Lower lobe of right lung (tissue), 2 donors: ENCODE results near the gene PYCARD. TPM values are rescaled to one million over a fixed set of nuclear protein-coding genes. Genes with fewer than 3 reads are reported as not detected.
A peak's percentile ranks its signal among the peaks of the same experiment; 100 is the strongest.
"Not testable (repeated sequence)": the region's sequence is repeated elsewhere in the genome, so short reads cannot be mapped to it uniquely, and the experiment has no call there.

Experiments
- ATAC-seq, 2 donors: fragments of 200-7000 bp; cut with Tn5 transposase; one replicate each; pipeline ENCODE4 v1.9.1; 2020 to 2022; ENCODE audit warnings: mild to moderate bottlenecking in 2 of 2, moderate library complexity in 2 of 2
- DNase-seq: peaks from one replicate; pipeline ENCODE4 v3.0.0-alpha.2; 2020
- H3K27ac ChIP-seq: fragments of 200-600 bp; one replicate; pipeline ENCODE4 v1.8.0; 2022
- H3K27me3 ChIP-seq: fragments of 200-600 bp; one replicate; pipeline ENCODE4 v1.8.0; 2022; ENCODE audit warnings: low read depth
- H3K36me3 ChIP-seq: fragments of 200-600 bp; one replicate; pipeline ENCODE4 v1.8.0; 2022; ENCODE audit warnings: mild to moderate bottlenecking
- H3K4me1 ChIP-seq: fragments of 200-600 bp; one replicate; pipeline ENCODE4 v1.8.0; 2022
- H3K4me3 ChIP-seq: fragments of 200-600 bp; one replicate; pipeline ENCODE4 v1.8.0; 2022; ENCODE audit warnings: mild to moderate bottlenecking
- H3K9me3 ChIP-seq: fragments of 200-600 bp; one replicate; pipeline ENCODE4 v1.8.0; 2022
- intact Hi-C: fragments of 100-400 bp; cut with DNase I; formaldehyde crosslinking; loops from one replicate; pipeline ENCODE4 v1.11.0; 2022
- total RNA-seq: library from RNA; stranded (reverse); fragmentation: NEBNext Ultra II Directional; extraction: Animal tissue kit (Norgen Biotek cat#: 25700); gene quantifications from one replicate; pipeline ENCODE4 v1.2.1, GENCODE V29; 2021
- TF ChIP-seq, protein P1 (sequence below): fragments of 200-600 bp; IDR thresholded peaks from one replicate; pipeline ENCODE4 v1.8.0; 2022; ENCODE audit warnings: antibody characterized with exemption, mild to moderate bottlenecking
- donor health status: DM: no; HTN: yes; CAD: no; lungs with severe emphysema.

The PYCARD gene
- total RNA-seq, 1 donor from 2014 or later, result 82.0 TPM

DNA sequence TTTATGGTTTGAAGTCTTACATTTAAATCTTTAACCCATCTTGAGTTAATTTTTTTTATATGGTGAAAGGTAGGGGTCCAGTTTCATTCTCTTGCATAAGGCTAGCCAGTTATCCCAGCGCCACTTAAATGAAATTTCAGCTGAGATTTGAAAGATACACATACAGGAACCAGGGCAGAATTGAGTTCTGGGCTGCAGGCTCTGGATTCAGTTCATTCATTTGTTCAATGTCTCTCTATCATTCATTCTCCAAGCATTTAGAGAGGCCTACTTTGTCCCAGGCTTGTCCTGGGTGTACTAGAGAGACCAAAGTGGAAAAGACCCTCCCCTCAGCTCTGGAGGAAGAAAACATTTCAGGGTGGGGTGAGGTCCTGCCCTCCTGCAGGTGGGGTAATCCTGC, 10.8 kb upstream of the PYCARD start:
- no peak for DNase-seq
- TF ChIP-seq, protein P1, sequence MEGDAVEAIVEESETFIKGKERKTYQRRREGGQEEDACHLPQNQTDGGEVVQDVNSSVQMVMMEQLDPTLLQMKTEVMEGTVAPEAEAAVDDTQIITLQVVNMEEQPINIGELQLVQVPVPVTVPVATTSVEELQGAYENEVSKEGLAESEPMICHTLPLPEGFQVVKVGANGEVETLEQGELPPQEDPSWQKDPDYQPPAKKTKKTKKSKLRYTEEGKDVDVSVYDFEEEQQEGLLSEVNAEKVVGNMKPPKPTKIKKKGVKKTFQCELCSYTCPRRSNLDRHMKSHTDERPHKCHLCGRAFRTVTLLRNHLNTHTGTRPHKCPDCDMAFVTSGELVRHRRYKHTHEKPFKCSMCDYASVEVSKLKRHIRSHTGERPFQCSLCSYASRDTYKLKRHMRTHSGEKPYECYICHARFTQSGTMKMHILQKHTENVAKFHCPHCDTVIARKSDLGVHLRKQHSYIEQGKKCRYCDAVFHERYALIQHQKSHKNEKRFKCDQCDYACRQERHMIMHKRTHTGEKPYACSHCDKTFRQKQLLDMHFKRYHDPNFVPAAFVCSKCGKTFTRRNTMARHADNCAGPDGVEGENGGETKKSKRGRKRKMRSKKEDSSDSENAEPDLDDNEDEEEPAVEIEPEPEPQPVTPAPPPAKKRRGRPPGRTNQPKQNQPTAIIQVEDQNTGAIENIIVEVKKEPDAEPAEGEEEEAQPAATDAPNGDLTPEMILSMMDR, result no peak
- Histone ChIP-seq H3K4me1 (peaks cover 28% of the 10 kb centered on the region), H3K27me3 (peaks cover 40% of the 10 kb centered on the region), H3K4me3 (no peak overlapping the region), H3K27ac (no peak overlapping the region), H3K36me3 (no peaks in the 10 kb centered on the region), H3K9me3 (no peaks in the 10 kb centered on the region)
- ATAC-seq, result no peak
- intact Hi-C loops, result no loop called here

DNA sequence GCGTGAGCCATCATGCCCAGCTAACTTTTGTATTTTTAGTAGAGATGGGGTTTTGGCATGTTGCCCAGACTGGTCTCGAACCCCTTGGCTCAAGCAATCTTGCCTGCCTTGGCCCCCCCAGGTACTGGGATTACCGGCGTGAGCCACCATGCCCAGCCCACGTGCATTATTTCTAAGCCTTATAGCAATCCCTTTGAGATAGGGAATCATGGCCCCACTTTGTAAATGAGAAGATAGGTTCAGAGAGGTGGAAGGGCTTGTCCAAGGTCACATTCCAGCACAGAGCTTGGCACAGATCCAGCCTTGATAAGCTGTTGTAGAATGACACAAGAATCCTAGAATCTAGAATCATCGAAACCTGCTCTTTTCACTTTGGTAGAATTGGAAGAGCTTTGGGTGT, 4.2 kb upstream of the PYCARD start:
- H3K27ac ChIP-seq, result no peak overlapping the region
- no peaks in the 10 kb centered on the region for H3K36me3 ChIP-seq
- intact Hi-C loops, result no loop called here
- DNase-seq (no peak), ATAC-seq (no peak)
- peaks cover 15% of the 10 kb centered on the region for H3K4me1 ChIP-seq
- H3K9me3 ChIP-seq, result no peaks in the 10 kb centered on the region
- H3K4me3 ChIP-seq, result no peak overlapping the region
- TF ChIP-seq, protein P1, result no peak
- H3K27me3 ChIP-seq, result peaks cover 4% of the 10 kb centered on the region

DNA sequence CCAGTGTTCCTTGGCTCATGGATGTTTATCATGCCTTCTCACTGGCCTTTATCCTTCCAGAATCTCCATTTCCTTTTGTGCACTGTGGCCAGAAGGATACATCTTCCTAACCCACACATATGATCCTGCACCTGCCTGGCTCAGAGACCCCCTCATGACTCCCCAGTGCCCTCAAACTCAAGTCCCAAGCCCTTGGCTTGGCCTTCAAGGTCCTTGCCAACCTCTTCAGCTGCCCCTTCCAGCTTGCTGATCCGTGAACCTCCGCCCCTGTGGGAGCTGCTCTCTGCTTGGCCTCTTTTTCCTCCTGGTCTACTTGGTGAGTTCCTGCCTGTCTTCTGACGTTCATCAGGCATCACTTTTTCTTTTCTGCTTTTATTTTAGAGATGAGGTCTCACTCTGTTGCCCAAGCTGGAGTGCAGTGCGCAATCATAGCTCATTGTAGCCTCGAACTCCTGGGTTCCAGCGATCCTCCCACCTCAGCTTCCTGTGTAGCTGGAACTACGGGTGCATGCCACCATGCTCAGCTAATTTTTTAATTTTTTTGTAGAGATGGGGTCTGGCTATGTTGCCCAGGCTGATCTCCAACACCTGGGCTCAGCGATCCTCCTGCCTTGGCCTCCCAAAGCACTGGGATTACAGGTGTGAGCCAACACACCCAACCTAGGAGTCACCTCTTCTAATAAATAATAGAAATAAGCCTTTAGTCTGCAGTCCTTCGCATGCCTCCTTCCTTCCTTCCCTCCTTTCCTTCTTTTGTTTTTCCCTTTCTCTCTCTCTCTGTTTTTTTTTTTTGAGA, 2.5 kb upstream of the PYCARD start:
- H3K36me3 ChIP-seq, result peaks cover 4% of the 10 kb centered on the region
- no peak overlapping the region for H3K27ac ChIP-seq
- DNase-seq (no peak), ATAC-seq (no peak)
- H3K27me3 ChIP-seq, result peaks cover 4% of the 10 kb centered on the region
- intact Hi-C loops, result no loop called here
- H3K4me1 ChIP-seq, result peaks cover 31% of the 10 kb centered on the region
- H3K4me3 ChIP-seq, result no peak overlapping the region
- TF ChIP-seq, protein P1, result no peak
- H3K9me3 ChIP-seq, result no peaks in the 10 kb centered on the region

DNA sequence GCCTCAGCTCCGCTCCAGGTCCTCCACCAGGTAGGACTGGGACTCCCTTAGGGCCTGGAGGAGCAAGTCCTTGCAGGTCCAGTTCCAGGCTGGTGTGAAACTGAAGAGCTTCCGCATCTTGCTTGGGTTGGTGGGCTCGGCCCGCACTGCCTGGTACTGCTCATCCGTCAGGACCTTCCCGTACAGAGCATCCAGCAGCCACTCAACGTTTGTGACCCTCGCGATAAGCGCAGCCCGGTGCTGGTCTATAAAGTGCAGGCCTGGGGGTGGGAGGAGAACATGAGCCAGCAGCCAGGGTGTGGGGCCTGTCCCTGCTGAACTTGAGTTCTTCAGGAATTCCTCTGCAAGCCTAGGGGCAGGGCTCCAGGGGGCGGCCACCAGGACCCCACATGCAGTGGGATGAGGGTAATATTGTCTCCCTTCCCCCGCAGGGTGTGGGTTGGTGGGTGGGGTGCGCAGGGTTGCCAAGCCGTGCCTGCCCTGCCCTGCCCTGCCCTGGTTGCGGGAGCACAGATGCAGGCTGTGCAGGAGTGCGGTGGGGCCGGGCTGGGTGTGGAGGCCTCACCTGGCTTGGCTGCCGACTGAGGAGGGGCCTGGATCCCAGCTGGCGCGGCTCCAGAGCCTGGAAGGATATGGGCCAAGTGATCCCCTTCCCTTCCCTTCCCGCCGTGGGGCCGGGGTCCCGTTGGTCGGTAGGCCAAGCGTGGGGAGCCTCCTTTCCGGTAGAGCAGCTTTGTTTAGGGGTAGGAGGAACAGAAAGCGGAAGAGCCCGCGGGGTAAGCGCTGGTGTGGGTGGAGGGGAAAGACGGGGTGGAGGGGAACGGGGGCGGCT, 762 bp downstream of the PYCARD start:
- Histone ChIP-seq H3K9me3 (no peaks in the 10 kb centered on the region), H3K4me1 (peaks cover 31% of the 10 kb centered on the region), H3K36me3 (peaks cover 34% of the 10 kb centered on the region), H3K27me3 (no peaks in the 10 kb centered on the region), H3K4me3 (peak overlapping the region; percentile 99), H3K27ac (peak overlapping the region; percentile 88)
- TF ChIP-seq, protein P1, result no peak
- peak; percentile 82 to 85 for ATAC-seq
- DNase-seq, result peak; percentile 73
- intact Hi-C loops, result no loop called here

DNA sequence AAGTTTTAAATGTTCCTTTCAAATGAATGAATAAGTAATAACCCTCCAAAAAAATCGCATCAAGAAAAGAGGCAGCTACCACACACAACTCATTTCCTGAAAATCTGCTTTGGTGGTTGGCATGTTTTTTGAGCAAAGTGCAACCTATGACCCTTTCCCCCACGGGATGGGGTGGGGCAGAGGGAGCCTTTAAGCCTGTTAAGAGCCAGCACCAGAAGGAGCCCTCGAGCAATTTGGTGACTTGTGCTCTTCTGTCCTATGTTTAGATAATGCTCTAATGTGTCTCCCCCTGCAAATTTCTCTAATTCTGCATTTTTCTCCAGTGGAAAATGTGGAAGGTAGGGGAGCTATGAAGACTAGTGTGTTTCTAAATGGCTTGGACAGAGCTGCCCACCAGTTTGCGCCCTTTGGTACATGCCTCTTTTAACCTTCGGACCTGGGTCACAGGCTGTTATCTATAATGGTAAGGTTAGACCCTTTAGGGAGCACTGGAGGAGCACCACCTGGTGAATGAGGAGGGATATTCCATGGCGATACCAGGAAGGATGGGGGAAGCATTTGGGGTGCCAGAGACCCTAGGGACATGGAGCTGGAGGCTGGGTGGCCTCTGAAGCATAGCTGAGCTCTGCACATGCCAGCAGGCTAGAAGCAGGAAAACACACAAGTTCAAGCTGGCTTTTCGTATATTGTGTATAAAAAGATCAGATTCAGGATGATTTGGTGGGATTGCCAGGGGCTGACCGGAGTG, 1.6 kb downstream of the PYCARD start:
- no peak for DNase-seq
- peak overlapping the region; percentile 88 for H3K27ac ChIP-seq
- intact Hi-C loops, result no loop called here
- H3K4me3 ChIP-seq, result peak overlapping the region; percentile 99
- H3K27me3 ChIP-seq, result no peaks in the 10 kb centered on the region
- H3K9me3 ChIP-seq, result no peaks in the 10 kb centered on the region
- TF ChIP-seq, protein P1, result no peak
- ATAC-seq, result no peak
- H3K4me1 ChIP-seq, result peaks cover 31% of the 10 kb centered on the region
- peaks cover 42% of the 10 kb centered on the region for H3K36me3 ChIP-seq

DNA sequence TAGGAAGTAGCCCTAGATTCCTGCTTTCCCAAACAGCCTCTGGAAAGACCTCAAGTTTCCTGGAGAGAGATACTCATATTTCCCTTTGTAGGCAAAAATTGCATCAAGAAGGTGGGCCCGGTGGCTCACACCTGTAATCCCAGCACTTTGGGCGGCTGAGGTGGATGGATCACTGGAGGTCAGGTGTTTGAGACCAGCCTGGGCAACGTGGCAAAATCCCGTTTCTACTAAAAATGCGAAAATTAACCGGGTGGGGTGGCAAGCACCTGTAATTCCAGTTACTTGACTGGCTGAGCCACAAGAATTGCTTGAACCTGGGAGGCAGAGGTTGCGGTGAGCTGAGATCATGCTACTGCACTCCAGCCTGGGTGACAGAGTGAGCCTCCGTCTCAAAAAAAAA, 2.4 kb downstream of the PYCARD start:
- Histone ChIP-seq H3K36me3 (peaks cover 51% of the 10 kb centered on the region), H3K4me1 (peaks cover 31% of the 10 kb centered on the region)
- H3K9me3 ChIP-seq, ATAC-seq, intact Hi-C loops, H3K27me3 ChIP-seq, H3K4me3 ChIP-seq, DNase-seq, H3K27ac ChIP-seq: not testable (repeated sequence)
